ENCODE measurements around the gene LHX5. TPM values are rescaled to one million over a fixed set of nuclear protein-coding genes. Genes with fewer than 3 reads are reported as not detected.
A peak's percentile ranks its signal among the peaks of the same experiment; 100 is the strongest.

LHX5 gene
- total RNA-seq, 1 donor from 2014 or later = not detected

- peaks cover 38% of the 10 kb centered on the region for H3K27me3 Mint-ChIP-seq (ENCODE audit: unreplicated experiment)
- DNase-seq (ENCODE audit: low spot score) = no peak
- no peaks in the 10 kb centered on the region for H3K9me3 Mint-ChIP-seq (ENCODE audit: unreplicated experiment)
- peak overlapping the region; percentile 0 for H3K4me3 Mint-ChIP-seq (ENCODE audit: unreplicated experiment)
- H3K27ac Mint-ChIP-seq (ENCODE audit: unreplicated experiment) = no peak overlapping the region
- TF ChIP-seq CTCF (IDR thresholded peaks at IDR 0.05; ENCODE audit: unreplicated experiment) = no peak
- no peaks in the 10 kb centered on the region for H3K36me3 Mint-ChIP-seq (ENCODE audit: low read depth, unreplicated experiment)
- H3K4me1 Mint-ChIP-seq (ENCODE audit: unreplicated experiment) = peaks cover 21% of the 10 kb centered on the region
These were observed 5.7 kb downstream of the LHX5 start for GRCh38 chr12:113465808-113466453.

GRCh38 chr12:113464852-113465719, 6.6 kb downstream of the LHX5 start:
- no peaks in the 10 kb centered on the region for H3K36me3 Mint-ChIP-seq (ENCODE audit: low read depth, unreplicated experiment)
- H3K4me1 Mint-ChIP-seq (ENCODE audit: unreplicated experiment) = peaks cover 21% of the 10 kb centered on the region
- H3K4me3 Mint-ChIP-seq (ENCODE audit: unreplicated experiment) = no peak overlapping the region
- TF ChIP-seq CTCF (IDR thresholded peaks at IDR 0.05; ENCODE audit: unreplicated experiment) = no peak
- H3K27ac Mint-ChIP-seq (ENCODE audit: unreplicated experiment) = no peak overlapping the region
- no peaks in the 10 kb centered on the region for H3K9me3 Mint-ChIP-seq (ENCODE audit: unreplicated experiment)
- peak; percentile 28 for DNase-seq (ENCODE audit: low spot score)
- H3K27me3 Mint-ChIP-seq (ENCODE audit: unreplicated experiment) = peaks cover 38% of the 10 kb centered on the region

GRCh38 chr12:113464452-113464775, 7.3 kb downstream of the LHX5 start:
- no peak for TF ChIP-seq CTCF (IDR thresholded peaks at IDR 0.05; ENCODE audit: unreplicated experiment)
- DNase-seq (ENCODE audit: low spot score) = no peak
- no peak overlapping the region for H3K27ac Mint-ChIP-seq (ENCODE audit: unreplicated experiment)
- peaks cover 21% of the 10 kb centered on the region for H3K4me1 Mint-ChIP-seq (ENCODE audit: unreplicated experiment)
- H3K9me3 Mint-ChIP-seq (ENCODE audit: unreplicated experiment) = no peaks in the 10 kb centered on the region
- H3K4me3 Mint-ChIP-seq (ENCODE audit: unreplicated experiment) = no peak overlapping the region
- H3K27me3 Mint-ChIP-seq (ENCODE audit: unreplicated experiment) = peaks cover 38% of the 10 kb centered on the region
- no peaks in the 10 kb centered on the region for H3K36me3 Mint-ChIP-seq (ENCODE audit: low read depth, unreplicated experiment)

GRCh38 chr12:113463746-113464451, 7.8 kb downstream of the LHX5 start:
- TF ChIP-seq CTCF (IDR thresholded peaks at IDR 0.05; ENCODE audit: unreplicated experiment) = no peak
- Mint-ChIP-seq H3K9me3 (ENCODE audit: unreplicated experiment) (no peaks in the 10 kb centered on the region), H3K27me3 (ENCODE audit: unreplicated experiment) (peaks cover 34% of the 10 kb centered on the region), H3K4me3 (ENCODE audit: unreplicated experiment) (peak overlapping the region; percentile 84), H3K36me3 (ENCODE audit: low read depth, unreplicated experiment) (no peaks in the 10 kb centered on the region), H3K27ac (ENCODE audit: unreplicated experiment) (peak overlapping the region; percentile 24), H3K4me1 (ENCODE audit: unreplicated experiment) (peaks cover 21% of the 10 kb centered on the region)
- no peak for DNase-seq (ENCODE audit: low spot score)

Data from endothelial cell (in vitro differentiated cells).